GM11168 (cell line): ENCODE results near the gene CDC42BPA.
"Not testable (repeated sequence)": the region's sequence is repeated elsewhere in the genome, so short reads cannot be mapped to it uniquely, and the experiment has no call there.

Source experiments
- in situ Hi-C: fragments of 300-500 bp; cut with MboI; formaldehyde crosslinking; loops from one replicate; pipeline ENCODE4 v1.12.0; 2022; ENCODE audit warnings: low sequenced_read_pairs; ENCODE audit not compliant: unreplicated experiment

CDC42BPA gene, protein sequence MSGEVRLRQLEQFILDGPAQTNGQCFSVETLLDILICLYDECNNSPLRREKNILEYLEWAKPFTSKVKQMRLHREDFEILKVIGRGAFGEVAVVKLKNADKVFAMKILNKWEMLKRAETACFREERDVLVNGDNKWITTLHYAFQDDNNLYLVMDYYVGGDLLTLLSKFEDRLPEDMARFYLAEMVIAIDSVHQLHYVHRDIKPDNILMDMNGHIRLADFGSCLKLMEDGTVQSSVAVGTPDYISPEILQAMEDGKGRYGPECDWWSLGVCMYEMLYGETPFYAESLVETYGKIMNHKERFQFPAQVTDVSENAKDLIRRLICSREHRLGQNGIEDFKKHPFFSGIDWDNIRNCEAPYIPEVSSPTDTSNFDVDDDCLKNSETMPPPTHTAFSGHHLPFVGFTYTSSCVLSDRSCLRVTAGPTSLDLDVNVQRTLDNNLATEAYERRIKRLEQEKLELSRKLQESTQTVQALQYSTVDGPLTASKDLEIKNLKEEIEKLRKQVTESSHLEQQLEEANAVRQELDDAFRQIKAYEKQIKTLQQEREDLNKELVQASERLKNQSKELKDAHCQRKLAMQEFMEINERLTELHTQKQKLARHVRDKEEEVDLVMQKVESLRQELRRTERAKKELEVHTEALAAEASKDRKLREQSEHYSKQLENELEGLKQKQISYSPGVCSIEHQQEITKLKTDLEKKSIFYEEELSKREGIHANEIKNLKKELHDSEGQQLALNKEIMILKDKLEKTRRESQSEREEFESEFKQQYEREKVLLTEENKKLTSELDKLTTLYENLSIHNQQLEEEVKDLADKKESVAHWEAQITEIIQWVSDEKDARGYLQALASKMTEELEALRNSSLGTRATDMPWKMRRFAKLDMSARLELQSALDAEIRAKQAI (N-terminal part only)

DNA sequence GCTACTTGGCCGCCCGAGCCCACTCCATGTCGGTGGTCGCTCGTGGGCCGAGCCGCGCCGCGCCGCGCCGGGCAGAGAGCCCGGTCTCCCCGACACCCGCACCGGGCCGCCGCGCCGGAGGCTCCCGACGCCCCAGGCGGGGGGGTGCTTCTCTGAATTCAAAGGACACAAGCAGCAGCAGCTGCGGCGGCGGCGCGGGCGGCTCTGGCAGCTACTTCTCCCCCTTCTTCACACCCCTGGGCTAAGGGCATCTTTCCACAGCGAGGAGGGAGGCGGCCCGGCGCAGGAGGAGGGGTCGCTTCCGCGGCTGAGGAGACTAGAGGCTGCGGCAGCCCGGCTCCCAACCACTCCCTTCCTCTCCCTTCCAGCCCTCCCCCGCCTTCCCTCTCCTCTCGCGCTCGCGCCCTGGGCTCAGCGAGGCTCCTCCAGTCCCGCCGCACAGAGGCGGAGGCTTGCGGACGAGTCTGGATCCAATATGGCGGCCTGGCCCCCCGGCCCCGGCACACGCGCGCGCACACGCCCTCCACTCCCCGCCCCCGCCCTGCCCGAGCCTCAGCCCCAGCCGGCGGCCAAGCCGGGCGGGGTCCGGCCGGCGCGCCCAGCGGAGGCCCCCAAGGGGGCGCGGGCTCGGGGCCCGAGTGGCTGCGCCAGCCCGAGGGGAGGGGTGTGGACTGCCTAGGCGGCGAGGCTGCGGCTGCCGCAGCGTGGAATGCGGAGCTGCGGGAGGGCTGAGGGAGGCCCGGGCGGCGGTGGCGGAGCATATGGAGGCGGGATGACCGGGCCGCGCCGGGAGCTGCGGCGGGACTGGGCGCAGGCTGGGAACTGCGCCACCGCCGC, at the start of gene CDC42BPA:
Gene CDC42BPA (minus strand): TSS at position 477 of the 837 bp plus-strand sequence. CDS start 1,310 bp downstream, outside the sequence.
- in situ Hi-C loops = no loop called here

DNA sequence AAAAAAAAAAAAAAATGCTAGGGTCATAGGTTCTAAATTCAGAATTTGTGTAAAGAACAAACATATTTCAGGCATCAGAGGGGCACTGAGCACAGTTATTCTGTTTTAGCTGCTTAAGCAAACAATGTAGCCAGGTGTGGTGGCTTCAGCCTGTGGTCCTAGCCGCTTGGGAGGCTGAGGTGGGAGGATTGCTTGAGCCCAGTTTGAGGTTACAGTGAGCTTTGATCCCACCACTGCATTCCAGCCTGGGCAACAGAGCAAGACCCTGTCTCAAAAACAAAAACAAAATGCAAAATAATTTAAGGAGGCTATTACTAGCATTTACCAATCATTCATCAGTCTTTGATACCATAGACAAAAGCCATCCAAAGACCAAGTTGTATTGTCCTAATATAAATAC, 49.7 kb upstream of the CDC42BPA start:
- in situ Hi-C loops = no loop called here

DNA sequence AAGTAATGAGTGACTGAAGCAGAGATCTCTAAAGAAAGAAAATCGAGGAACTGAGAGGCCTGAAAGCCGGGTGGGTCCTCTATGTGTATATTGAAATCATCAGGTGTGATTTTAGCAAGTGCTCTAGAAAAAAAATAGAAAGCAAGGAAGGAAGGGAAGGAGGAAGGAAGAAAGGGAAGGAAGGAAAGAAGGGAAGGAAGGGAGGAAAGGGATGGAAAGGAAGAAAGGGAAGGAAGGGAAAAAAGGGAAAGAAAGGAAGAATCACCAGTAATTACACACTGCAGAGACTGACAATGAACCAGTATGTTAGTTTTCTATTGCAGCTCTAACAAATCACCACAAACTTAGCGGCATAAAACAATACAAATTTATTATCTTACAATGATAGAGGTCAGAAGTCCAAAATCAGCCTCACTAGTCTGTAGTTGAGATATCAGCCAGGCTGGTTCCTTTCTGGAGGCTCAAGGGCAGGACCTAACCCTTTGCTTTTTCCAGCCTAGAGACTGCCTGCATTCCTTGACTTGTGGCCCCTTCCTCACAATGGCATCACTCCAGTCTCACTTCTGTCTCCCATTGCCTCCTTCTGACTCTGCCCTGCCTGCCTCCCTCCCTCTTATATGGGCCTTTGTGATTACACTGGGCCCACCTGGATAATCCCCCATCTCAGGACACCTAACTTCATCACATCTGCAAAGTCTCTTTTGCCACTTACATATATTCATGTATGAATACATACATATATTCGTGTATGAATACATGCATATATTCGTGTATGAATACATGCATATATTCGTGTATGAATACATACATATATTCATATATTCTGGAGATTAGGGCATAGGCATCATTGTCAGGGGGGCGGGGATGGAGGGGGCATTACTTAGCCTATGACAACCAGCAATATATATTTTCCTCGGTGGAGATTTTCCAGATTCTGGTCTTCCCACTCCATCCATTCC, 47.5 kb upstream of the CDC42BPA start:
- in situ Hi-C loops = no loop called here

DNA sequence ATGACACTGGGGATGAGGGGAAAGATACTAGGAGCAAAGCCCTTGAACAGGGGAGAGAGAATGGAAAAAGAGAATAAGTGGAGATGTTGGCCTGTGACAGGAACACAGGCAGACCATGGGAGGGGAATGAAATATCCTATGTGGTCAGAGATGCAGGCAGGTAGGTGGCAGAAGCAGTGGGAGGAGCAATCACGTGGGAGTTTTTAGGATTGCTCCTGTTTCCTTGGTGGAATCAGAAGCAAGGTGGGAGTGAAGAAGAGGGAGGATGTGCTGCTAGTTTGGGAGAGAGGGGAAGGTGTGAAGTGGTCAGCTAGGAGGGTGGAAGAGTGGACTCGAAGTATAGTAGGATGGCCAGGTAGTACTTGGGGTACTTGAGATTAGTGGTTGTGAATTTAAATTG, 46.4 kb upstream of the CDC42BPA start:
- in situ Hi-C loops = no loop called here

DNA sequence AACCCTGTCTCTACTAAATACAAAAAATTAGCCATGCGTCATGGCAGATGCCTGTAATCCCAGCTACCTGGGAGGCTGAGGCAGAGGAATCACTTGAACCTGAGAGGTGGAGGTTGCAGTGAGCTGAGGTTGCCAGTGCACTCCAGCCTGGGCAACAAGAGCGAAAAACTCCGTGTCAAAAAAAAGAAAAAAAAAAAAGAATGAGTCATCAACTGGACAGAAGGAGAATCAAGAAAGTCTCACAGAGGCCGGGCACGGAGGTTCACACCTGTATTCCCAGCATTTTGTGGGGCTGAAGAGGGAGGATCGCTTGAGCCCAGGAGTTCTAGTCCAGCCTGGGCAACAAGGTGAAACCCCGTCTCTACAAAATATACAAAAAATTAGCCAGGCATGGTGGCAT, 45.5 kb upstream of the CDC42BPA start:
- in situ Hi-C loops = no loop called here

DNA sequence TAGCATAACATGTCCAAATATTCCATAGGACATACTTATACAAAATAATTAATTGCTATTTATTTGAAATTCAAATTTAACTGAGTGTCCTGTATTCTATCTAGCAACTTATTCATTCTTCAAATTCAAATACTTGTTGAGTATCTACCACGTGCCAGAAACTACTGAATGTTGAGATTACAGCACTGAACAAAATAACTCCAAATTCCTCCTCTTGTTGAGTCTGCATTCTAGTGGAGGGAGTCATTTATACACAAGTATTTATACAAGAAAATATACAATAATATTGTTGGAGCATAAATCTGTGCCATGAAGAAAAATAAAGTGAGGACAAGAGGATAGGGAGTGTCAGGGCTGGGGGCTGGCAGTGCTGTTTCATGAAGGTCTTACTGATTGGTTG, 43.7 kb upstream of the CDC42BPA start:
- in situ Hi-C loops = no loop called here

DNA sequence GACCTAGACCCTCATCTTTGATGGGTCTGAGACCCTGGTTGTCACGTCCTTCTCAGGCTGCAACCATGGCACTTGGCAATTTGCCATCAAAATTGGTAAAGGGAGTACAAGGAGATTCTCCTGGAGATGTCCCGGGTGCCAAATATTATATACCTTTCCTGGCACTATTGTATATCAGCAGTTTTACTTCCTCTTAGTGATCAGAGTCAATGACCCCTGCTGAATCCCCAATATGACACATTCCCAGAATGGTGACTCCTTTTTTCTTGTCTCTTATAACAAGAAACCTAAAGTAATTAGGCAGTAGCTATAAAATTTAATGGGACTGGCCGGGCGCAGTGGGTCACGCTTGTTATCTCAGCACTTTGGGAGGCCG, 39.6 kb upstream of the CDC42BPA start:
- in situ Hi-C loops = no loop called here

DNA sequence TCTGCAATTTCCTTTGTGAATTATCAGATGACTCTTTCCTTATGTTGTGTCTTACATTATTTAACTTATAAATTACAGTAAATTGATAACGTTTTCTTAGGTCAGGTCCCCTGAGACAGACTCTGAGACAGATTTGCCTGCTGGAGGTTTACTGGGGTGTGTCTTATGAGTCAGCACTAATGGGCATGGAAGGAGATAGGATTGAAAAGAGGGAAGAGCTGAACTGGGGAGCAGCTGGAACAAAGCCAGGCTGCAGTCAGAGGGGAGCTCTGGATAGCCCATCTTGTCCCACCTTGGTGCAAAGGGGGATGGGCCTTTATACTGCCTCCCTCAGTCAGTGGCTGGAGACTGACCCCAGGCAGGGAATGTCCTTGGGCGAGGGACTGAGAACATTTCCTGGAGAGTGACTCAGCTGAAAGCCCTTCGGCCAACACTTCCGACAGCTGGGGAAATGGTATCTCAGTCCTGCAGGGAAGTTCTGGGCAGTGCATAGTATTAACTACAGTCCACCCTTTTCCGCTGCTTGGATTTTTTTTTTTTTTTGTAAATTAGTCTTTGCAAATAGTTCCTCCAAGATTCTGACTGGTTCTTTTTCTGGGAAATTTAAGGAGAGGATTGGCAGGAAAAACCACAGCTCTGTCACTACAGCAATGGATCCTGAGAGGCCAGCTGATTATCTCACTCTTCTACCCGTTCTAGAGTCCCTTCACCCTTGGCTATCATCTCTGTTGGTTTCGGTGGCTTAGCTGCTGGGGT, 39.1 kb upstream of the CDC42BPA start:
- in situ Hi-C loops = no loop called here

DNA sequence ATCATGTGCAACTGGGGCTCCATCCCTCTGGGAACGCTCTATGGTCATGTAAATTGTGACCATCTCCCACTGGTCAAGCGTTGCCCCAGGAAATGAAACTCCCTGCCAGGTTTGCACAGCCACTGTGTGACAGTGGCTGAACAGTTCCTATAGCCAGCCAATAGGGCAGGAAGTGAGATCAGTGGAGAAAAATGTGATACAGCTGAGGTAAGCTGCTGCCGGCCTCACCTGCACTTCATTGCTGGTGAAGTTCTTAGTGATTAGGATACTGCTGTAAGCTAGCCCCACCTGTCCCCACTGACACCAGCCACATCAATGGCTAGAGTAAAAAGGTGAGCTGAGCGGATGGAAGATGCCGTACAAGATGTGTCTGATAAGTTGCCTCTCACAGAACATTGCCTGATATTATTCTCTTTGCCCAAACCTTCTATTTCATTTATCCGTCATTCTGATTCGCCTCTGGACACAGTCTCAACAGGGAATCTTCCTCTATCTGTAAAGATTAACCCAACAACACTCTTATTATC, 38.4 kb upstream of the CDC42BPA start:
- in situ Hi-C loops = no loop called here

DNA sequence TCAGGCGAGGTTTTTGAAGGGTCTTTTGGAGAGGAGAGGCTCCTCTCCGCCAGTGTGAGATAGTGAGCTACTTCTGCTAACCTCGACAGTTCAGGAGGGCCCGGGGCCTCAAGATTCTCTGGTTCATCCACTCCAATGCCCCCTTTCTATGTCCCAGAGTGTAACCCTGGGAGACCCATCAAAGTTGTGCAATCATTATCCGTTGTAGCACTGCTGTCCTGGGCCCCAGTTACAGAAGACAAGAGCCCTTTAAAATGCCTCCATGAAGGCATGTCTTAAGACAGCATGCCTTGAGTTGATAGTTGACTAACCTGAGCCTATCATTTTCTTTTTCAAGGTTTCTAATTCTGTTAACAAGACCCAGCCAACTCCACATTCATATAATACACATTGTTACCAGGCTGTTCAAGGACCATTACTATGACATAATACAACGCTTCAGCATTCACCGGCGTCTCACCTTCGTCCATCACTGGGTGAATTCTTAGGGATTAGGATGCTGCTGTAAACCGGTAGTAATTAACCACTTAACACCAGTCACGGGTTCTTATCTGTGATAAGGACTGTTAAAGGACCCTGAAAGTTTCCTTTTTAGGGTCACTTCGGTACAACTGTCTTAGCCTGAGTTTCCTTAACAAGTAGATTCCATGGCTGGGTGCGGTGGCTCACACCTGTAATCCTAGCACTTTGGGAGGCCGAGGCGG, 37.4 kb upstream of the CDC42BPA start:
- in situ Hi-C loops = no loop called here

DNA sequence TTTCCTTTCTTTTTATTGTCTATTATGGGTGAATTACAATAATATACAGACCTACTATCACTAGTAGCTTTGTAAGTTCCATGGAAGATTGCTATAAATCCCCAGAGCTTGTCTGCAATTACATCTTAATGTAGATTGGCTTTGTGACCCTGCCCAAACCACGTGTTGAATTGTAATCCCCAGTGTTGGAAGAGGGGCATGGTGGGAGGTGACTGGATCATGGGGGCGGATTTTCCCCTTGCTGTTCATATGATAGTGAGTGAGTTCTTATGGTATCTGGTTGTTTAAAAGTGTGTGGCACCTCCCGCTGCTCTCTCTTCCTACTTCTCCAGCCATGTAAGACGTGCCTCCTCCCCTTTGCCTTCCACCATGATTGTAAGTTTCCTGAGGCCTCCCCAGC, 34.9 kb upstream of the CDC42BPA start:
- in situ Hi-C loops = no loop called here

DNA sequence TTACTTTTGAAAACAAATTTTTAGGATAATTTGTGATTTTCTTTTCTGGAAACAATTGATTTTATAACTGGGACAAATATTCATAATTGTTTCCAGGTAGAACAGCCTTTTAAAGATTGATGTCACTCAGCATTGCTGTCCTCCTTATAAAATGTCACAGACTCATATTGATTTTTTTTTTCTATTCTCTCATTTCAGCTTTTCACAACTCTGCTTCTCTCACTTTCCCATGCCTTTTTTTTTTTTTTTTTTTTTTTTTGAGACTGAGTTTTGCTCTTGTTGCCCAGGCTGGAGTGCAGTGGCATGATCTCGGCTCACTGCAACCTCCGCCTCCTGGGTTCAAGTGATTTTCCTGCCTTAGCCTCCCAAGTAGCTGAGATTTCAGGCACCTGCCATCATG, 33.9 kb upstream of the CDC42BPA start:
- in situ Hi-C loops = not testable (repeated sequence)

DNA sequence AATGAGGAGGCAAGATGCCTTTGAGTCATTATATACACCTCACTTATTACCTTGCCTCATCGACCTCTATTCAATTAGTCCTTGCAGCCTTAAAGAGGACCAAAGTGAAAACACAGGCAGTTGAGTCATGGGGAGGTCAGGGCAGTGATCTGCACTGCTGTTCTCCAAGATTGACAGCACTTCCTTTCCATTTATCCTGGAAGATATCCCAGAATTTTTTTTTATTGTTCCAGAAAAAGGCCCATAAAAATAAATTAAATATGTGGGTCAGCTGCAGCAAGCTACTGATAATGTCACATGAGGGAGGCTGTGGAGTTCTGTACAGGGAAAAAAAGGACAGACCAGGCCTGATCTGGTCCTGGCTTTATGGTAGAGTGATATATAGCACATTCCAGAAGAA, 33.2 kb upstream of the CDC42BPA start:
- in situ Hi-C loops = no loop called here

DNA sequence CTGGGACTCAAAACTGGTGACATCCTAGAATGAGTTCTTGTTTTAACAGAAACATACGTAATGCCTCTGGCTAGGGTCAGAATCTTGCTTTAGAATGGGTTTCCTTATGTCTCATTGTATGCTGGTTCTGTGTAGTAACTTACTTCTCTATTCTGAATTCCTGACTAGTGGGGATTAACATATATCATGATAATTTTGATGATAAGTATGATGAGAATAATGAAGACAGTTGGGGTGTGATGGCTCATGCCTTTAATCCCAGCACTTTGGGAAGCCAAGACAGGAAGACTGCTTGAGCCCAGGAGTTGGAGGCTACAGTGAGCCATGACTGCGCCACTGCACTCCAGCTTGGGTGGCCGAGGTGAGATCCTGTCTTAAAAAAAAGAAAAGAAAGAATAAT, 31.7 kb upstream of the CDC42BPA start:
- in situ Hi-C loops = no loop called here

DNA sequence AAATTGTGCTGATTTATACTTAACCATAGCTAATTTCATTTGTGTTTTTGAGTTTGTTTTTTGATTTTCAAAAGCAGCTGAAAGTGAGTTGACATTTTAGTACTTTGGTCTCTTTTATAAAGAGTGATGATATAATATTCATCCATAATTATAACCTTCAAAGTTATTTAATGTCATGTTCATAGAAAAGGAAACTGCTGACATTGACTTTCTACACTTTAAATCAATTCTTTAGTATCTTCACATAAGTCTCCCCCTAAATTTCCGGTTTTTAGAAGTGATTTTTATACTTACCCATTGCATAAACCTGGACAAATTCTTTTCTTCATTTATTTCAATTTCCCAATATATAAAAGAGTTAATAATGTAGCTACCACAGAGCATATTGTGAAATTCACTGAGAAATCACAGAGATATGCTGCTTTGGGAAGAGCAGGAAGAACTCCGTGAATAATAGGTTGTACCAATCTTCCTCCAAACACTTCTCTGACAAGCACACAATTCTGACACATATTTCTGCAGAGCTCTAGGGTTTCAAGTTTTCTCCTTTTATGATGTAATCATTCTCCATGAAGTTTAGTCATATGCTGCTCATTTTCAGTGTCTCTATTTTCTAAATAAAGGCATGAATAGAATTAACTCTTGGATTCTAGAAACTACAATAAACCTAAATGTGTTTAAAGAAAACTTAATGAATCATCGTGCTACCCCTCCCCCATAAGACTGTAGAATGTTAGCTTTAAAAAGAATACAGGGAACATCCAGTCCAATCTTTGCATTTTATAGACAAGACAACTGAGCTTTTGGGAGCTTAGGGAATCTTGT, 25.6 kb upstream of the CDC42BPA start:
- in situ Hi-C loops = no loop called here

DNA sequence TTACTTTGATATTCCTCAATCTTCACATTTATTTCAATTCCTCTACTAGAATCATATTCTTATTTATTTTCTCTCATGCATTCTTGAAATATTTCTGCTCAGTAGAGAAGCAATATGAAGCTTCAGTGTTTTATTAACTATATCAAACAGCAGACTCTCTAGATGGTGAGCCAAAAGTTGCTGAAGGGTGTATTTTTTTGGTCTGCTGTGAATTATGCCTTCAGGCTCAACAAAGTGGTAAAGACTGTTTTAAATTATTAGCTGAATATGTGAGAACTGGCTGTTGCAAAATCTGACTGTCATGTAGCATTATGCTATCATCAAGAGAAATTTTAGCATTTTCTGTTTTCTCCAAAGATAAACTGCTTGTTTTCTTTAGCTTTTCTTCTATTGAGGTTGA, 24.9 kb upstream of the CDC42BPA start:
- in situ Hi-C loops = no loop called here
